CD4-positive, alpha-beta T cell treated with Interferon gamma for 1 hour (primary cell): ENCODE measurements around the gene NPEPL1.
"Not testable (repeated sequence)": the region's sequence is repeated elsewhere in the genome, so short reads cannot be mapped to it uniquely, and the experiment has no call there.

ENCODE experiments used
- DNase-seq: peaks from one replicate; pipeline ENCODE4 v3.0.0-alpha.2; 2020

Gene NPEPL1

DNA sequence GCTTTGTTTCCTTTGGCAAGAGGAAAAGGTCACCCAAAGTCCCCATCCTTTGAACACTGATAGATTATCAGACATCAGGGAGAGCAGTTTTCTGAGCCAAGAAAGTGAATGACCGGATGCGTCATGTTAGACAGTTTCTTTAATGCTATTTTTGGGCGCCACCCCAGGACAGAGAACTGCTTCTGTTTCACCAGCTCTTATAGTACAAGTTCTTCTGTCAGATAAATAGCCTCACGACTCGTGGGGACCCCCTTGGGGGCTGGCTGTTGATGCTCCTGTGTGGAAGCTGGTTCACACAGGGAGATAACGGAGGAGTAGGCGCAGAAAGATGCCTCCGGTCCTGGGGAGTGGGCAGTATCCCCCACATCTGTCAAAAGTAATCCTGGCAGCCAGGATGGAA lies 54.6 kb downstream of the NPEPL1 start:
- no peak for DNase-seq

DNA sequence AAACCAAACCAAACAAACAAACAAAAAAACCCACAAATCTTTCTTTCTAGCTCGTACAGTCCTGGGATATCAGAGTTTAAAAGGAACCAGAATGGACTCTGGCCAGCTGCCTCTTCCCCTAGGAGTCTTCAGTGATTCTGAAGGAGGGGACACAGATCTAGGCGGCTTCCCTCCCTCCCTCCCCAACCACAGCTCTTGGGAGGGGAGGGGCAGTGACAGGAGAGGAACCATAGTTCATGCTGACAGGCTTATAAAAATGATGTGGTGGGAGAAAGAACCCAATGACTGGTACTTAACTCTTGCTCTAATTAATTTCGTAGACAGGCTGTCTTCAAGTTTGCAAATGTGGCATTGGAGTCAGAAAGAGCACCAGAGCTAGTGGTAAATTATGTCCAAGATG lies 56.0 kb downstream of the NPEPL1 start:
- DNase-seq: no peak

- no peak for DNase-seq
These were observed 56.6 kb downstream of the NPEPL1 start for GRCh38 chr20:58749098-58749769.

DNA sequence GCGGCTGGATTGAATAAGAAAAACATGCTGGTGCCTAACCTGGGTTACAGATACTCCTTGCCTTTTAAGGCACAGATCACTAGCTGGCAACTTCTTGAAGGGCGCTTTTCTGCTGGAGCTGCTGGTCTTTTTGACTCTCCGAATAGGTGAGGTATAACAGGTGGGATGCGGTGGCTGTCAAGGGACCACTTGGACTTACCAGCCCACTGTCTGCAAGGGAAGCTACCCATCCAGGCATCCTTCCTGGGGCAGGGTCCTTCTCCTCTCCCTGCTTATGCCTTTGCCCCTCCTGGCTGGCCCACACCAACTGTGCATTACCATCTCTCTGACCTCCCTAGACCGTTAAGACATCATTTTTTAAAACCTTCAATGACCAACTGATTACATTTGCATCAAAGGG lies 57.4 kb downstream of the NPEPL1 start:
- DNase-seq: no peak

DNA sequence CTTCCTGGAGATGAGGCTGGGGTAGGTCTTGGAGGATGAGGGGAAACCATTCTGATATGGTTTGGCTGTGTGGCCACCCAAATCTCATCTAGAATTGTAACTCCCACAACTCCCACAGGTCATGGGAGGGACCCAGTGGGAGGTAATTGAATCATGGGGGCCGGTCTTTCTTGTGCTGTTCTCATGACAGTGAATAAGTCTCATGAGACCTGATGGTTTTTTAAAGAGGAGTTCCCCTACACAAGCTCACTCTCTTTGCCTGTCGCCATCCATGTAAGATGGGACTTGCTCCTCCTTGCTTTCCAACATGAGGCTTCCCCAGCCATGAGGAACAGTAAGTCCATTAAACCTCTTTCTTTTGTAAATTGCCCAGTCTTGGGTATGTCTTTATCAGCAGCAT lies 58.1 kb downstream of the NPEPL1 start:
- not testable (repeated sequence) for DNase-seq

DNA sequence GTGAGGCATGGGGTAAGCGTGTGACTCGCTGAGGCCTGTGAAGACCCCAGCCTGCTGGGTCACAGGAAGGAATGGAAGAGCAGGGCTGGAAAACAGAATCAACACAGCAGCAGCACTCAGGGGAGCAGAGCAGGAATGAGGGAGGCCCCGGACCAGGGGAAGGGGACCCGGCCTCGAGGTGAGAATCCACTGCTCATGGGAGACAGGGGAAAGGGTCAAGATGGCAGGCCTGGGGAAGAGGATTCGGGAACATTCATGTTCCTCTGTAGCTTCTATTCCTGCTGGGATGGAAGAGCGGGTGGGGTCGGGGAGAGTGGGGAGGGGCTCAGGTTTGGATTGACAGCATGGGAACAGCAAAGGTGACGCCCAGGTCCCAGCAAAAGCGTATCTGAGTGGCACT lies 59.4 kb downstream of the NPEPL1 start:
- no peak for DNase-seq

DNA sequence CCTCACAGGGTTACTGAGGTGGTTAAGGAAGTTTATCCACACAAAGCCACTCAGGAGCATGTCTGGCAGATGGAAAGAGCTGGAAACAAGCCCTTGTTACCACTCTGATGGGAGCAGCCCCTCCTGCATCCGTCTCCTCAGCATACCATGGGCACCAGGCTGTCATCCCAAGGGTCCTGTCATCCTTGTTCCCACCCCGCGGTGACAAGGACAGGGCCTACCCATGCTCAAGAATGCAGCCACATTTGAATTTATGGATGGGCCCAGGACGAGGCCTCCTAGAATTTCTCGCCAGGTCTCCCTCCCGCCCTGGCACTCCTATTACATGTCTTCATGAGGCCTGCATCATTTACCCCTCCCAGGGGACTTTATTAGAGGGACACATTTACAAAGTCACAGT lies 60.0 kb downstream of the NPEPL1 start:
- DNase-seq: no peak

- no peak for DNase-seq
These were observed 60.8 kb downstream of the NPEPL1 start for GRCh38 chr20:58753267-58753921.

GRCh38 chr20:58753922-58754551 lies 61.4 kb downstream of the NPEPL1 start:
- no peak for DNase-seq

DNA sequence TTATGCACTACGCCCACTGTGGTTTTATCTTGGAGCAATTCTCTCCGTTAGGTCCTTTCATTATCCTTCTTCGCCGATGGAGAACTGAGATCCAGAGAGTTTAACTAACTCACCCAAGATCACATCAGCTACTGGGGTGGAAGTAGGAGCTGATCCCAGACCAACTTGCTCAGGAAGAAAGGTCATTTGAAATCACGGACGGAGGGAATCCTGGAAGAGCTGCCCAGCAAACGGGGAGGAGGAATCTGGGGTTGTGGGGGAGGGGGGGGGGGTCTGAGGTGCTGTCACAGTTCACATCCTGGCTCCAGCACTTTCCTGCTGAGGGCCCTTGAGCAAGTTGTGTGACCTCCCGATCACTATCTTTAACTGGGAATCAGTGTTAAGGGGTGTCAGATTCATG lies 62.0 kb downstream of the NPEPL1 start:
- DNase-seq: no peak

- no peak for DNase-seq
These were observed 62.6 kb downstream of the NPEPL1 start for GRCh38 chr20:58755062-58755697.

DNA sequence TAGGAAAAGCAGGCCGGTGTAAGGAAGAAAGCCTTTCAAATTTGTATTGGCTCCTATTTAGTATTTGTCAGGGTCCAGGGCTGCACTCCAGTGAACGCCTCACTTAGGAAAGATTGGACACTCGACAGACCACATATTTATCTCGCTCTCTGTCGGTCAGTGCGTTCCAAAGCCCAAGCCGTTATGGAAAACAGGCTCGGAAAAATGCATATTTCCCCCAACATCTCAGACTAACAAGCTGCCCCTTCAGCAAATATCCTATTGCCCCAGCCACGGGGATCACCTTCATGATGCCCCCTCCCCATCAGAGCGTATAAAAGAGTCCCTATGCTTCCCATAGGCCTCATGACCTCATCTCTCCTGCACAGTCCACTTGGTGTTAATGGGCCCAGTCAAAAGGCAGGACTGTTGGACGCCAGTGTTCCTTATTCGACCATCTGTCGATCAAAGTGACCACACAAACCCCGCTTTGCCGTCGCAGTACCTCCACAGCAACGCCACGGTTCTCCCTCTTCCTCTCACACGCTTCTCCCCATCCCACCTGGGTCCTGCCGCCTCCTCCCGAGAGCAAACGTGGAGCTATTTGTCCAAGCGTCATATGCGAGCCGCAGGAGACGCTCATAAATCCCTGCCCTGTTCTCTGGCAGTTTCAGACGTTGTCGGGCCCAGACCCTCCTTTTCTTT lies 63.3 kb downstream of the NPEPL1 start:
- no peak for DNase-seq

GRCh38 chr20:58756450-58756775 lies 63.8 kb downstream of the NPEPL1 start:
- no peak for DNase-seq

DNA sequence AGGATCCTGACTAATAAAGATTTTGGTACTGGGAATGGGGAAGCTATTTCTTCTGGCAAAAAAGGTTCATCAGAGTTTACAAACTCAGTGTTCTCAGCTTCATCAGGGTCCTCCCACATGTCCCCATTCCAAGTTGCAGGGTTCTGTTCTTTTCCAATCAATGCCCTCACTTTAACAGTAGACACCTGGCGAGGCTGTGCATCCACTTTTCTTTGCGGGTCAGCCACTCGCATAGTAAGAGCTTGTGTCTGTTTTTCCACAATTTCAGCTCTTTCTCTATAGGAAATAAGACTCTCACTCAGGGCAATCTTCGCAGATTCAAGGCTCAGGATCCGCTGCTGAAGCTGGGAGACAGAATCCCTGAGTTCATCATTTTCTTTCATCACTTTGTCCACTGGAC lies 65.0 kb downstream of the NPEPL1 start:
- not testable (repeated sequence) for DNase-seq

DNA sequence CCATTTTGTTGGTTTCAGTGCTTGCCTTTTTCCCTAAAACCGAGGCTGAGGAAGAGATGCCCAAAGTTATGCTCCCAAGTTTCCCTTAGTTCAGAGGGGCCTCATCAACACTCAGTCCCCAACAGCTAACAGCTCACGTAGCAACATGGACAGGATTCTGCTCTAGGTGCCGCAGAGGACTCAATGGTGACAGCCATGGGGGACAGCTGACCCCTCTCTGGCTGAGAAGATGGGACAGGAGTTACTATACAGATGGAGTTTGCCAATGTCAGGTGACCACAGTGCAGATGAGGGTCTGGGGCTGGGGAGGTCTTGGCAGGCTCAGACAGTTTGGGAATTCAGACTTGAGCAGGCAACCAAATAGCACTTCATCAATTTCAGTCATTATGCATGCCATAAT lies 67.3 kb downstream of the NPEPL1 start:
- no peak for DNase-seq

GRCh38 chr20:58760856-58761255 lies 68.3 kb downstream of the NPEPL1 start:
- no peak for DNase-seq

GRCh38 chr20:58762120-58762519 lies 69.5 kb downstream of the NPEPL1 start:
- no peak for DNase-seq

DNA sequence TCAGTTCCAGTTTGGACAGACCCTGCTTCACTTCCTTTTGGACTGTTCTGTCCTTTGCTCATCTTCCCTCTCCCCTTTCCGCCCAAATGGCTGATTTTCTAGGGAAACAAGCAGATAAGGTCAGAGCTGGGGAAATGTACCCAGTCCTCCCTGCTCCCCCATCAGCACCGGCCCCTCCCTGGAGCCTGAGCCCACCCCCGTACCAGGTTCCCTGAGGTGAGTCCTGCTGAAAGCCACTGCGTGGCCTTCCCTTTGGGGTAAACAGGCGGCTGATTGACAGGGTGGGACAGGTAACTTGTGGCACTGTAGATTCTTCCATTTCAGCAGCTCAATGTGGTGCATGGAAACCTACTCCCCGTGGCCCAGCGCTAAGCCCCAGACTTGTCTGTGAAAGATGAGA lies 70.5 kb downstream of the NPEPL1 start:
- no peak for DNase-seq
